Measurements from ENCODE around the gene GTF2I. TPM values are rescaled to one million over a fixed set of nuclear protein-coding genes. Genes with fewer than 3 reads are reported as not detected.
A peak's percentile ranks its signal among the peaks of the same experiment; 100 is the strongest.
"Not testable (repeated sequence)": the region's sequence is repeated elsewhere in the genome, so short reads cannot be mapped to it uniquely, and the experiment has no call there.

GTF2I gene
- total and polyA plus RNA-seq, 2 donors (not counting 3 experiments of a cell fraction or from before 2014, with no cell fraction given), result 47.6 to 242 TPM

- H2AFZ ChIP-seq (ENCODE audit: low read depth, low read length); intact Hi-C loops (cut with micrococcal nuclease); H3K4me2 ChIP-seq (ENCODE audit: insufficient read depth, low read length); H3K9me3 ChIP-seq (replicated peaks; ENCODE audit: control insufficient read depth, insufficient read depth, low read length); H3K79me2 ChIP-seq (ENCODE audit: control insufficient read depth, insufficient read depth, low read length); H3K9me1 ChIP-seq (replicated peaks; ENCODE audit: control insufficient read depth, extremely low read depth, insufficient read depth, low read length); dilution Hi-C loops (cut with MboI; ENCODE audit: extremely low pct_ligation_motif_present, low sequenced_read_pairs); H4K20me1 ChIP-seq (replicated peaks; ENCODE audit: control insufficient read depth, extremely low read depth, insufficient read depth, low read length); H3K27ac ChIP-seq (ENCODE audit: insufficient read depth, low read depth, low read length); CTCF ChIA-PET; H3K27me3 ChIP-seq (ENCODE audit: control insufficient read depth in 2 of 2, insufficient read depth in 2 of 2, low read length in 2 of 2); POLR2A ChIA-PET; H3K9ac ChIP-seq (replicated peaks; ENCODE audit: extremely low read depth, insufficient read depth, low read length); H3K4me1 ChIP-seq (ENCODE audit: control insufficient read depth, extremely low read depth, insufficient read depth, low read length); BruUV-seq (replicated peaks); H3K36me3 ChIP-seq (ENCODE audit: control insufficient read depth in 2 of 2, extremely low read depth in 1 of 2, insufficient read depth in 2 of 2, low read length in 2 of 2): not testable (repeated sequence)
- DNase-seq (ENCODE audit: low read depth, low spot score) (peak; percentile 81), FAIRE-seq (peak; percentile 65)
- H3K4me3 ChIP-seq (replicated peaks in 1 of 3; ENCODE audit: insufficient read depth in 1 of 3, low read depth in 1 of 3, low read length in 3 of 3), result peak overlapping the region in 1 of 3 experiments; percentile 30
These were observed 131.0 kb downstream of the GTF2I start for GRCh38 chr7:74788369-74789150.

- H3K9me1 ChIP-seq (replicated peaks; ENCODE audit: control insufficient read depth, extremely low read depth, insufficient read depth, low read length); dilution Hi-C loops (cut with MboI; ENCODE audit: extremely low pct_ligation_motif_present, low sequenced_read_pairs); H3K9ac ChIP-seq (replicated peaks; ENCODE audit: extremely low read depth, insufficient read depth, low read length); H2AFZ ChIP-seq (ENCODE audit: low read depth, low read length); intact Hi-C loops (cut with micrococcal nuclease); H3K36me3 ChIP-seq (ENCODE audit: control insufficient read depth in 2 of 2, extremely low read depth in 1 of 2, insufficient read depth in 2 of 2, low read length in 2 of 2); H3K79me2 ChIP-seq (ENCODE audit: control insufficient read depth, insufficient read depth, low read length); H3K27me3 ChIP-seq (ENCODE audit: control insufficient read depth in 2 of 2, insufficient read depth in 2 of 2, low read length in 2 of 2); H3K27ac ChIP-seq (ENCODE audit: insufficient read depth, low read depth, low read length); POLR2A ChIA-PET; H3K4me3 ChIP-seq (replicated peaks in 1 of 3; ENCODE audit: insufficient read depth in 1 of 3, low read depth in 1 of 3, low read length in 3 of 3); H3K4me2 ChIP-seq (ENCODE audit: insufficient read depth, low read length); H4K20me1 ChIP-seq (replicated peaks; ENCODE audit: control insufficient read depth, extremely low read depth, insufficient read depth, low read length); H3K9me3 ChIP-seq (replicated peaks; ENCODE audit: control insufficient read depth, insufficient read depth, low read length); FAIRE-seq; CTCF ChIA-PET; H3K4me1 ChIP-seq (ENCODE audit: control insufficient read depth, extremely low read depth, insufficient read depth, low read length); DNase-seq (ENCODE audit: low read depth, low spot score); BruUV-seq (replicated peaks): not testable (repeated sequence)
These were observed 131.8 kb downstream of the GTF2I start for GRCh38 chr7:74789200-74789736.

- H3K9me3 ChIP-seq (replicated peaks; ENCODE audit: control insufficient read depth, insufficient read depth, low read length); H3K27ac ChIP-seq (ENCODE audit: insufficient read depth, low read depth, low read length); H3K9ac ChIP-seq (replicated peaks; ENCODE audit: extremely low read depth, insufficient read depth, low read length); H4K20me1 ChIP-seq (replicated peaks; ENCODE audit: control insufficient read depth, extremely low read depth, insufficient read depth, low read length); H2AFZ ChIP-seq (ENCODE audit: low read depth, low read length); FAIRE-seq; H3K36me3 ChIP-seq (ENCODE audit: control insufficient read depth in 2 of 2, extremely low read depth in 1 of 2, insufficient read depth in 2 of 2, low read length in 2 of 2); POLR2A ChIA-PET; H3K4me3 ChIP-seq (replicated peaks in 1 of 3; ENCODE audit: insufficient read depth in 1 of 3, low read depth in 1 of 3, low read length in 3 of 3); H3K27me3 ChIP-seq (ENCODE audit: control insufficient read depth in 2 of 2, insufficient read depth in 2 of 2, low read length in 2 of 2); intact Hi-C loops (cut with micrococcal nuclease); H3K9me1 ChIP-seq (replicated peaks; ENCODE audit: control insufficient read depth, extremely low read depth, insufficient read depth, low read length); DNase-seq (ENCODE audit: low read depth, low spot score); H3K4me1 ChIP-seq (ENCODE audit: control insufficient read depth, extremely low read depth, insufficient read depth, low read length); H3K79me2 ChIP-seq (ENCODE audit: control insufficient read depth, insufficient read depth, low read length); CTCF ChIA-PET; BruUV-seq (replicated peaks); H3K4me2 ChIP-seq (ENCODE audit: insufficient read depth, low read length); dilution Hi-C loops (cut with MboI; ENCODE audit: extremely low pct_ligation_motif_present, low sequenced_read_pairs): not testable (repeated sequence)
These were observed 140.5 kb downstream of the GTF2I start for GRCh38 chr7:74797848-74798622.

- H4K20me1 ChIP-seq (replicated peaks; ENCODE audit: control insufficient read depth, extremely low read depth, insufficient read depth, low read length); intact Hi-C loops (cut with micrococcal nuclease); H3K27ac ChIP-seq (ENCODE audit: insufficient read depth, low read depth, low read length); H3K36me3 ChIP-seq (ENCODE audit: control insufficient read depth in 2 of 2, extremely low read depth in 1 of 2, insufficient read depth in 2 of 2, low read length in 2 of 2); dilution Hi-C loops (cut with MboI; ENCODE audit: extremely low pct_ligation_motif_present, low sequenced_read_pairs); H2AFZ ChIP-seq (ENCODE audit: low read depth, low read length); H3K4me2 ChIP-seq (ENCODE audit: insufficient read depth, low read length); H3K4me3 ChIP-seq (replicated peaks in 1 of 3; ENCODE audit: insufficient read depth in 1 of 3, low read depth in 1 of 3, low read length in 3 of 3); POLR2A ChIA-PET; H3K27me3 ChIP-seq (ENCODE audit: control insufficient read depth in 2 of 2, insufficient read depth in 2 of 2, low read length in 2 of 2); CTCF ChIA-PET; H3K4me1 ChIP-seq (ENCODE audit: control insufficient read depth, extremely low read depth, insufficient read depth, low read length); BruUV-seq (replicated peaks); FAIRE-seq; H3K9me1 ChIP-seq (replicated peaks; ENCODE audit: control insufficient read depth, extremely low read depth, insufficient read depth, low read length); DNase-seq (ENCODE audit: low read depth, low spot score); H3K9ac ChIP-seq (replicated peaks; ENCODE audit: extremely low read depth, insufficient read depth, low read length); H3K9me3 ChIP-seq (replicated peaks; ENCODE audit: control insufficient read depth, insufficient read depth, low read length); H3K79me2 ChIP-seq (ENCODE audit: control insufficient read depth, insufficient read depth, low read length): not testable (repeated sequence)
These were observed 141.1 kb downstream of the GTF2I start for GRCh38 chr7:74798644-74799043.

All from endothelial cell of umbilical vein (primary cell).